SK-N-SH (cell line): ENCODE data around the gene FGFBP2. TPM values are rescaled to one million over a fixed set of nuclear protein-coding genes. Genes with fewer than 3 reads are reported as not detected.

Experiments
- CTCF ChIA-PET: fragments of 300-600, 350-600 bp; formaldehyde crosslinking; extraction: SDS; loops from one replicate; lab custom pipeline; 2021; lab: Yijun Ruan, JAX
- POLR2A ChIA-PET: fragments of 350-600 bp; sonication (Branson Sonifier 250); formaldehyde crosslinking; extraction: SDS; loops from one replicate; lab custom pipeline; 2020; ENCODE audit warnings: antibody characterized with exemption, inconsistent platforms; lab: Yijun Ruan, JAX
- DNase-seq: peaks from one replicate; pipeline ENCODE4 v3.0.0; 2012
- H2AFZ ChIP-seq: fragments of 200-600 bp; sonication (generic); 2 replicates; pipeline ENCODE4 v1.8.1; 2016; ENCODE audit warnings: antibody characterized with exemption, mild to moderate bottlenecking, low read depth
- H3F3A ChIP-seq: fragments of 200-600 bp; sonication (generic); replicated peaks from 2 replicates; pipeline ENCODE3; 2016; ENCODE audit warnings: antibody characterized with exemption, mild to moderate bottlenecking; ENCODE audit not compliant: insufficient read depth
- H3K27ac ChIP-seq, 2 experiments: fragments of 200-500 bp in 1 of 2; fragments of 200-600 bp in 1 of 2; sonication (Bioruptor generic) in 1 of 2; sonication (generic), shearing (Covaris generic) in 1 of 2; 2 replicates each; pipeline versions ENCODE4 v1.5.1 to v1.6.1; 2014 to 2016; ENCODE audit warnings: low read depth in 2 of 2, inconsistent platforms in 1 of 2, low read length in 1 of 2, mild to moderate bottlenecking in 1 of 2, mixed read lengths in 1 of 2
- H3K27me3 ChIP-seq: fragments of 200-600 bp; sonication (generic), shearing (Covaris generic); 2 replicates; pipeline ENCODE4 v1.6.1; 2016; ENCODE audit warnings: mixed run types; ENCODE audit not compliant: insufficient read depth
- H3K36me3 ChIP-seq, 2 experiments: fragments of 200-500 bp in 1 of 2; fragments of 200-600 bp in 1 of 2; sonication (Bioruptor generic) in 1 of 2; sonication (generic) in 1 of 2; replicated peaks in 1 of 2; 2 replicates each; pipeline versions ENCODE3 to v1.5.1; 2014 to 2016; ENCODE audit warnings: low read length in 1 of 2, mild to moderate bottlenecking in 1 of 2; ENCODE audit not compliant: insufficient read depth in 2 of 2, control insufficient read depth in 1 of 2
- H3K4me1 ChIP-seq, 2 experiments: fragments of 200-500 bp in 1 of 2; fragments of 200-600 bp in 1 of 2; sonication (Bioruptor generic) in 1 of 2; sonication (generic), shearing (Covaris generic) in 1 of 2; 2 replicates each; pipeline versions ENCODE4 v1.5.1 to v1.6.1; 2014 to 2016; ENCODE audit warnings: low read depth in 1 of 2, low read length in 1 of 2, mixed run types in 1 of 2; ENCODE audit not compliant: insufficient read depth in 2 of 2, control insufficient read depth in 1 of 2
- H3K4me2 ChIP-seq: fragments of 200-600 bp; sonication (generic), shearing (Covaris generic); 2 replicates; pipeline ENCODE4 v1.6.1; 2017; ENCODE audit warnings: mixed run types
- H3K4me3 ChIP-seq, 2 experiments: fragments of 200-500 bp in 1 of 2; fragments of 200-600 bp in 1 of 2; sonication (Bioruptor generic) in 1 of 2; sonication (generic), shearing (Covaris generic) in 1 of 2; 2 replicates each; pipeline versions ENCODE4 v1.5.1 to v1.8.1; 2014 to 2016; ENCODE audit warnings: low read depth in 2 of 2, inconsistent platforms in 1 of 2, low read length in 1 of 2, mild to moderate bottlenecking in 1 of 2, mixed read lengths in 1 of 2, moderate library complexity in 1 of 2
- H3K79me2 ChIP-seq: fragments of 200-600 bp; sonication (generic); 2 replicates; pipeline ENCODE4 v1.8.1; 2017; ENCODE audit warnings: mild to moderate bottlenecking; ENCODE audit not compliant: insufficient read depth
- H3K9ac ChIP-seq: fragments of 200-600 bp; sonication (generic); 2 replicates; pipeline ENCODE4 v1.6.1; 2017; ENCODE audit warnings: mixed run types
- H3K9me2 ChIP-seq: fragments of 200-600 bp; sonication (generic); 2 replicates; pipeline ENCODE4 v1.6.1; 2017; ENCODE audit warnings: mixed run types
- H3K9me3 ChIP-seq: fragments of 200-600 bp; sonication (generic); 2 replicates; pipeline ENCODE4 v1.6.1; 2017; ENCODE audit warnings: mixed run types, mild to moderate bottlenecking, moderate library complexity
- H4K20me1 ChIP-seq: fragments of 200-600 bp; sonication (generic); 2 replicates; pipeline ENCODE4 v1.6.1; 2017; ENCODE audit warnings: mild to moderate bottlenecking, mixed run types; ENCODE audit not compliant: insufficient read depth
- CTCF ChIP-seq: fragments of 200-600 bp; sonication (generic); IDR thresholded peaks from 2 replicates; pipeline ENCODE4 v1.6.1; 2017; ENCODE audit warnings: antibody characterized with exemption, mild to moderate bottlenecking, moderate library complexity
- FOSL2 ChIP-seq: IDR thresholded peaks from 2 replicates; pipeline ENCODE4 v1.4.0; 2012; ENCODE audit warnings: low read depth, mild to moderate bottlenecking, moderate library complexity, borderline replicate concordance
- FOXJ3 ChIP-seq: sonication (generic); formaldehyde crosslinking; IDR thresholded peaks from 2 replicates; pipeline ENCODE4 v1.5.1; 2020; ENCODE audit warnings: mild to moderate bottlenecking, missing genetic modification reagents
- MAX ChIP-seq: IDR thresholded peaks from 2 replicates; pipeline ENCODE4 v1.4.0; 2012; ENCODE audit warnings: low read depth
- MEF2A ChIP-seq: IDR thresholded peaks from 2 replicates; pipeline ENCODE4 v1.4.0; 2012; ENCODE audit warnings: low read depth, borderline replicate concordance
- MXI1 ChIP-seq: IDR thresholded peaks from 2 replicates; pipeline ENCODE4 v1.6.1; 2012; ENCODE audit warnings: mild to moderate bottlenecking, low read depth, low read length, improper control_type of control experiment
- NFIC ChIP-seq: IDR thresholded peaks from 2 replicates; pipeline ENCODE4 v1.4.0; 2012; ENCODE audit warnings: borderline replicate concordance
- PBX3 ChIP-seq: IDR thresholded peaks from 2 replicates; pipeline ENCODE4; 2012
- RAD21 ChIP-seq: IDR thresholded peaks from 2 replicates; pipeline ENCODE4 v1.6.1; 2012; ENCODE audit warnings: mild to moderate bottlenecking, low read length
- RCOR1 ChIP-seq: fragments of 150-350 bp; IDR thresholded peaks from 2 replicates; pipeline ENCODE4 v1.6.1; 2017; ENCODE audit warnings: antibody characterized with exemption, low read length
- REST ChIP-seq: IDR thresholded peaks from 2 replicates; pipeline ENCODE4 v1.6.1; 2012; ENCODE audit warnings: mild to moderate bottlenecking, low read depth, low read length, moderate library complexity
- SMC3 ChIP-seq: IDR thresholded peaks from 2 replicates; pipeline ENCODE4 v1.6.1; 2012; ENCODE audit warnings: low read depth, low read length, improper control_type of control experiment
- TCF12 ChIP-seq: IDR thresholded peaks from 2 replicates; pipeline ENCODE4 v1.4.0; 2012
- ZBTB33 ChIP-seq: IDR thresholded peaks from 2 replicates; pipeline ENCODE4 v1.4.0; 2012; ENCODE audit warnings: low read depth, borderline replicate concordance
- WGBS: methylation state at CpG from one replicate; pipeline ENCODE4 v1.1.6; 2017; ENCODE audit warnings: low lambda C conversion rate; 5-methylcytosine and 5-hydroxymethylcytosine counted together
- polyA plus RNA-seq, 3 experiments: library from polyadenylated mRNA; depleted of rRNA; stranded (reverse); fragments of >200 nt; gene quantifications; 2 replicates each; pipeline ENCODE4 v1.2.3, GENCODE V29; 2012

Gene FGFBP2
- polyA plus RNA-seq, 1 of the 3 experiments (the other 2 are of a cell fraction): 0.62 TPM

- Histone ChIP-seq H3K9me2 (no peaks in the 10 kb centered on the region), H3K9me3 (no peaks in the 10 kb centered on the region), H3K9ac (no peak overlapping the region), H3K4me2 (no peak overlapping the region), H3K79me2 (no peaks in the 10 kb centered on the region), H3K27me3 (0 out of 2 replicates have a peak, but pooled peaks cover 6% of the 10 kb centered on the region), H3K4me3 (no peak overlapping the region), H3K4me1 (peaks cover 0 to 24% of the 10 kb centered on the region in 2 experiments; a peak in 2 of 4 replicates)
- POLR2A ChIA-PET: no interaction called here
- WGBS: 76% methylated on average over 5 of the region's 5 CpGs
- no peak for DNase-seq
- TF ChIP-seq FOSL2: no peak
- no peak for TF ChIP-seq ZBTB33
- no peak for TF ChIP-seq FOXJ3
- no peak for TF ChIP-seq NFIC
- no peak for TF ChIP-seq MEF2A
- no peak for TF ChIP-seq MAX
- TF ChIP-seq, all 33 proteins: peak for 0
- H4K20me1 ChIP-seq: no peaks in the 10 kb centered on the region
- no peak overlapping the region for H2AFZ ChIP-seq
- no peaks in the 10 kb centered on the region for H3K36me3 ChIP-seq
- no peak overlapping the region for H3K27ac ChIP-seq
- CTCF ChIA-PET: interaction anchor here (0.5 to 6.3 kb wide), 8 partner anchors 10 to 526 kb away, joined by 3 to 60 read pairs (median 4); partner anchors contain the start of gene FGFBP2
- H3F3A ChIP-seq: no peaks in the 10 kb centered on the region
Measured at GRCh38 chr4:16005676-16006075, 42.7 kb upstream of the FGFBP2 start.

GRCh38 chr4:16001484-16001858 lies 38.5 kb upstream of the FGFBP2 start:
- CTCF ChIA-PET: interaction anchor here (0.5 to 6.3 kb wide), 49 partner anchors 9 to 522 kb away, joined by 3 to 69 read pairs (median 4); partner anchors contain the start of gene FGFBP2
- POLR2A ChIA-PET: no interaction called here
- TF ChIP-seq TCF12 (no peak), RAD21 (peak; percentile 94), PBX3 (no peak), SMC3 (peak; percentile 92), CTCF (peak; percentile 88), REST (no peak), RCOR1 (peak; percentile 40; the same call in 1 of the 2 replicates), MXI1 (0 out of 2 replicates have a peak, but pooled peaks have one; percentile 55), MAX (no peak)
- H3F3A ChIP-seq: no peaks in the 10 kb centered on the region
- no peak overlapping the region for H3K4me2 ChIP-seq
- DNase-seq: peak; percentile 76
- H3K36me3 ChIP-seq: no peaks in the 10 kb centered on the region
- no peaks in the 10 kb centered on the region for H3K9me3 ChIP-seq
- H3K4me1 ChIP-seq: peaks cover 0 to 12% of the 10 kb centered on the region in 2 experiments; a peak in 1 of 4 replicates
- no peaks in the 10 kb centered on the region for H4K20me1 ChIP-seq
- 0 out of 2 replicates have a peak, but pooled peaks cover 6% of the 10 kb centered on the region for H3K27me3 ChIP-seq
- no peak overlapping the region for H3K9ac ChIP-seq
- WGBS: 0% methylated on average over 4 of the region's 4 CpGs
- 0 out of 2 replicates have a peak overlapping the region, but pooled peaks have one; percentile 66 for H2AFZ ChIP-seq
- no peaks in the 10 kb centered on the region for H3K9me2 ChIP-seq
- H3K27ac ChIP-seq: no peak overlapping the region
- H3K79me2 ChIP-seq: no peaks in the 10 kb centered on the region
- H3K4me3 ChIP-seq: no peak overlapping the region; a peak in 1 of 4 replicates
